H1 (cell line): ENCODE measurements around the gene EGFR. TPM values are rescaled to one million over a fixed set of nuclear protein-coding genes. Genes with fewer than 3 reads are reported as not detected.

ENCODE experiments used
- CTCF ChIA-PET: fragments of 300-600 bp; sonication (Branson Sonifier 250); formaldehyde crosslinking; loops from one replicate; lab custom pipeline; 2021; ENCODE audit not compliant: partially characterized antibody; lab: Charles Lee
- POLR2A ChIA-PET: fragments of 300-600 bp; sonication (Branson Sonifier 250); formaldehyde crosslinking; loops from one replicate; lab custom pipeline; 2021; ENCODE audit warnings: inconsistent platforms; ENCODE audit not compliant: partially characterized antibody; lab: Charles Lee
- DNase-seq, 2 experiments: peaks; one replicate each; pipeline versions ENCODE4 v3.0.0 to v3.0.0-alpha.2; 2010 to 2022; ENCODE audit warnings: low spot score in 2 of 2, low read depth in 1 of 2, mixed read lengths in 1 of 2
- FAIRE-seq: peaks from 2 replicates; lab custom pipeline; 2011; peaks lifted over from hg19 to GRCh38; lab: Jason Lieb, UNC
- H2AFZ ChIP-seq: 2 replicates; pipeline ENCODE4 v1.8.1; 2012; ENCODE audit warnings: low read length, inconsistent platforms
- H2AK5ac ChIP-seq: 2 replicates; pipeline ENCODE4 v1.6.1; 2013; ENCODE audit warnings: low read depth, low read length
- H2BK120ac ChIP-seq: replicated peaks from 2 replicates; pipeline ENCODE3; 2013; ENCODE audit warnings: low read depth, low read length, inconsistent platforms
- H2BK12ac ChIP-seq: 2 replicates; pipeline ENCODE4 v1.6.1; 2013; ENCODE audit warnings: low read depth, low read length
- H2BK15ac ChIP-seq: 2 replicates; pipeline ENCODE4 v1.6.1; 2013; ENCODE audit warnings: low read length
- H2BK20ac ChIP-seq: 2 replicates; pipeline ENCODE4 v1.6.1; 2013; ENCODE audit warnings: low read length
- H2BK5ac ChIP-seq: 2 replicates; pipeline ENCODE4 v1.6.1; 2013; ENCODE audit warnings: low read depth, low read length
- H3K14ac ChIP-seq: 2 replicates; pipeline ENCODE4 v1.6.1; 2013; ENCODE audit warnings: inconsistent platforms; ENCODE audit not compliant: insufficient read length
- H3K18ac ChIP-seq: 2 replicates; pipeline ENCODE4 v1.6.1; 2013; ENCODE audit warnings: low read length; ENCODE audit errors: extremely low read depth
- H3K23ac ChIP-seq: 2 replicates; pipeline ENCODE4 v1.6.1; 2013; ENCODE audit warnings: inconsistent platforms; ENCODE audit not compliant: insufficient read length
- H3K23me2 ChIP-seq: 2 replicates; pipeline ENCODE4 v1.6.1; 2013; ENCODE audit warnings: low read depth, low read length
- H3K27ac ChIP-seq: 2 replicates; pipeline ENCODE4 v1.6.1; 2011; ENCODE audit warnings: low read depth, low read length, inconsistent platforms
- H3K27me3 ChIP-seq, 4 experiments: replicated peaks in 1 of 4; 1 replicate in 1 of 4; 2 replicates in 3 of 4; pipeline versions ENCODE4 v1.6.1 to v1.8.1; 2011 to 2013; ENCODE audit warnings: low read length in 3 of 4, mild to moderate bottlenecking in 3 of 4, inconsistent platforms in 2 of 4, mixed read lengths in 2 of 4, moderate library complexity in 1 of 4; ENCODE audit not compliant: control insufficient read depth in 3 of 4, insufficient read depth in 3 of 4; ENCODE audit errors: extremely low read depth in 1 of 4
- H3K36me3 ChIP-seq, 4 experiments: 2 replicates each; pipeline versions ENCODE4 v1.6.1 to v1.8.1; 2011 to 2013; ENCODE audit warnings: mild to moderate bottlenecking in 4 of 4, low read length in 3 of 4, moderate library complexity in 2 of 4, control low read depth in 1 of 4, inconsistent platforms in 1 of 4; ENCODE audit not compliant: insufficient read depth in 4 of 4, control insufficient read depth in 2 of 4
- H3K4ac ChIP-seq: replicated peaks from 2 replicates; pipeline ENCODE3; 2013; ENCODE audit warnings: low read length, low read depth, mixed read lengths, inconsistent platforms; ENCODE audit not compliant: insufficient read length
- H3K4me1 ChIP-seq, 4 experiments: replicated peaks in 1 of 4; 1 replicate in 1 of 4; 2 replicates in 3 of 4; pipeline versions ENCODE4 v1.6.1 to v1.8.1; 2011 to 2013; ENCODE audit warnings: low read length in 3 of 4, inconsistent platforms in 2 of 4, mixed read lengths in 1 of 4; ENCODE audit not compliant: insufficient read depth in 4 of 4, control insufficient read depth in 3 of 4
- H3K4me2 ChIP-seq, 2 experiments: 2 replicates each; pipeline versions ENCODE4 v1.6.1 to v1.8.1; 2011 to 2013; ENCODE audit warnings: low read depth in 2 of 2, low read length in 2 of 2, control low read depth in 1 of 2, inconsistent platforms in 1 of 2, mild to moderate bottlenecking in 1 of 2; ENCODE audit not compliant: insufficient read depth in 1 of 2
- H3K4me3 ChIP-seq, 4 experiments: fragments of 200-600, 300-600 bp in 1 of 4; sonication (generic), shearing (Covaris generic), sonication (Bioruptor Twin) in 1 of 4; 2 replicates each; pipeline versions ENCODE4 v1.5.1 to v1.8.1; 2011 to 2016; ENCODE audit warnings: low read length in 4 of 4, low read depth in 3 of 4, control low read depth in 2 of 4, inconsistent platforms in 2 of 4, mild to moderate bottlenecking in 2 of 4, mixed read lengths in 1 of 4, moderate library complexity in 1 of 4; ENCODE audit not compliant: insufficient read depth in 2 of 4; ENCODE audit errors: extremely low read depth in 1 of 4
- H3K56ac ChIP-seq: replicated peaks from 2 replicates; pipeline ENCODE3; 2013; ENCODE audit warnings: low read depth, mild to moderate bottlenecking, mixed read lengths, low read length, inconsistent platforms; ENCODE audit not compliant: insufficient read length
- H3K79me1 ChIP-seq: 2 replicates; pipeline ENCODE4 v1.6.1; 2013; ENCODE audit warnings: low read depth, low read length, control low read depth
- H3K79me2 ChIP-seq, 2 experiments: 2 replicates each; pipeline versions ENCODE4 v1.6.1 to v1.8.1; 2012 to 2013; ENCODE audit warnings: low read length in 2 of 2, mild to moderate bottlenecking in 2 of 2, inconsistent platforms in 1 of 2; ENCODE audit not compliant: insufficient read depth in 2 of 2, control insufficient read depth in 1 of 2
- H3K9ac ChIP-seq, 4 experiments: replicated peaks in 1 of 4; 1 replicate in 1 of 4; 2 replicates in 3 of 4; pipeline versions ENCODE4 v1.6.1 to v1.8.1; 2011 to 2013; ENCODE audit warnings: low read depth in 3 of 4, low read length in 3 of 4, control low read depth in 2 of 4, mild to moderate bottlenecking in 2 of 4, moderate library complexity in 2 of 4, inconsistent platforms in 1 of 4; ENCODE audit errors: extremely low read depth in 1 of 4
- H3K9me3 ChIP-seq, 2 experiments: 2 replicates each; pipeline versions ENCODE4 v1.6.1 to v1.8.1; 2012 to 2013; ENCODE audit warnings: mild to moderate bottlenecking in 2 of 2, moderate library complexity in 2 of 2, control low read depth in 1 of 2, inconsistent platforms in 1 of 2, low read depth in 1 of 2, low read length in 1 of 2, mixed read lengths in 1 of 2; ENCODE audit not compliant: insufficient read depth in 2 of 2
- H4K20me1 ChIP-seq, 2 experiments: replicated peaks in 1 of 2; 2 replicates each; pipeline versions ENCODE3 to v1.8.1; 2011 to 2013; ENCODE audit warnings: inconsistent platforms in 2 of 2, low read length in 2 of 2, mild to moderate bottlenecking in 1 of 2; ENCODE audit not compliant: insufficient read depth in 2 of 2, control insufficient read depth in 1 of 2
- H4K5ac ChIP-seq: 2 replicates; pipeline ENCODE4 v1.6.1; 2013; ENCODE audit warnings: low read length, low read depth, mixed read lengths, inconsistent platforms; ENCODE audit not compliant: insufficient read length
- H4K8ac ChIP-seq: 2 replicates; pipeline ENCODE4 v1.8.0; 2013; ENCODE audit warnings: mild to moderate bottlenecking, moderate library complexity, low read length, inconsistent platforms; ENCODE audit not compliant: insufficient read depth; ENCODE audit errors: extremely low read depth
- H4K91ac ChIP-seq: replicated peaks from 2 replicates; pipeline ENCODE3; 2013; ENCODE audit warnings: low read length, mixed read lengths, inconsistent platforms; ENCODE audit not compliant: insufficient read length
- ATF3 ChIP-seq: IDR thresholded peaks from 2 replicates; pipeline ENCODE4 v1.6.1; 2011; ENCODE audit warnings: low read depth, mild to moderate bottlenecking, low read length; ENCODE audit not compliant: insufficient read depth
- EGR1 ChIP-seq: IDR thresholded peaks from 2 replicates; pipeline ENCODE4 v1.6.1; 2011; ENCODE audit warnings: low read depth, low read length, borderline replicate concordance
- EZH2 ChIP-seq: fragments of 200-600 bp; sonication (generic); IDR thresholded peaks from 2 replicates; pipeline ENCODE4 v1.7.1; 2012; ENCODE audit warnings: low read depth, mild to moderate bottlenecking, moderate library complexity, low read length, inconsistent platforms; ENCODE audit not compliant: severe bottlenecking
- GTF2F1 ChIP-seq: IDR thresholded peaks from 2 replicates; pipeline ENCODE4 v1.6.1; 2012; ENCODE audit warnings: low read depth, low read length, improper control_type of control experiment, borderline replicate concordance
- HDAC6 ChIP-seq: IDR thresholded peaks from one replicate; pipeline ENCODE4 v1.7.1; 2012; ENCODE audit warnings: low read depth, mild to moderate bottlenecking, inconsistent platforms, low read length, moderate library complexity
- TEAD4 ChIP-seq: IDR thresholded peaks from 2 replicates; pipeline ENCODE4 v1.6.1; 2012; ENCODE audit warnings: low read depth, low read length, inconsistent platforms, mixed read lengths
- YY1 ChIP-seq: IDR thresholded peaks from 2 replicates; pipeline ENCODE4 v1.6.1; 2011; ENCODE audit warnings: low read depth, mild to moderate bottlenecking, low read length
- WGBS, 2 experiments: shearing (Covaris generic) in 1 of 2; methylation state at CpG; one replicate each; pipeline versions ENCODE4 v1.1.6 to v1.1.7; 2013 to 2015; ENCODE audit warnings: low lambda C conversion rate in 2 of 2, mixed read lengths in 2 of 2, inconsistent platforms in 1 of 2, low coverage in 1 of 2, missing lambda C conversion rate in 1 of 2; ENCODE audit not compliant: insufficient replicate concordance in 2 of 2, insufficient coverage in 1 of 2, insufficient read length in 1 of 2; ENCODE audit errors: extremely low coverage in 1 of 2, missing lambda C conversion rate in 1 of 2; 5-methylcytosine and 5-hydroxymethylcytosine counted together
- polyA plus RNA-seq, 7 experiments: library from polyadenylated mRNA; depleted of rRNA in 3 of 7; stranded (reverse) in 5 of 7; unstranded in 2 of 7; fragments of >200 nt in 5 of 7; fragments of 200-250 nt in 2 of 7; gene quantifications; 1 replicate in 5 of 7; 2 replicates in 1 of 7; 4 replicates in 1 of 7; pipeline versions ENCODE4 v1.2.1 to v1.2.3, GENCODE V29; 2011 to 2013; ENCODE audit warnings: missing spikeins in 2 of 7, mixed read lengths in 2 of 7
- total RNA-seq: library from RNA; stranded (reverse); fragmentation: NEBNext Ultra II Directional; extraction: Animal tissue kit (Norgen Biotek cat#: 25700); gene quantifications from 2 replicates; pipeline ENCODE4 v1.2.1, GENCODE V29; 2021

The EGFR gene
- total and polyA plus RNA-seq, 2 of the 8 experiments (the other 6 are each of a cell fraction or from before 2014, with no cell fraction given), result 1.9 to 5.8 TPM

GRCh38 chr7:55023841-55024505, 5.2 kb downstream of the EGFR start:
- DNase-seq, result no peak
- Histone ChIP-seq H4K91ac (no peak overlapping the region), H3K23me2 (peaks cover 7% of the 10 kb centered on the region; the same call in 1 of the 2 replicates), H2BK5ac (no peak overlapping the region)
- FAIRE-seq, result no peak
- no peak for TF ChIP-seq TEAD4
- TF ChIP-seq EGR1, result no peak
- TF ChIP-seq YY1, result no peak
- TF ChIP-seq ATF3, result no peak
- TF ChIP-seq EZH2, result no peak
- TF ChIP-seq HDAC6, result no peak
- TF ChIP-seq GTF2F1, result no peak
- TF ChIP-seq, all 59 proteins: peak for 0
- Histone ChIP-seq H3K9ac (no peak overlapping the region), H2AFZ (no peak overlapping the region), H2BK15ac (no peak overlapping the region), H3K4me2 (no peak overlapping the region), H4K20me1 (no peaks in the 10 kb centered on the region), H3K36me3 (no peaks in the 10 kb centered on the region), H3K79me1 (no peaks in the 10 kb centered on the region; the same call in 1 of the 2 replicates), H3K56ac (no peak overlapping the region), H3K79me2 (no peaks in the 10 kb centered on the region), H3K14ac (no peak overlapping the region), H4K8ac (no peak overlapping the region), H4K5ac (no peak overlapping the region), H2AK5ac (no peak overlapping the region), H3K9me3 (no peaks in the 10 kb centered on the region), H2BK20ac (no peak overlapping the region), H3K27me3 (peaks cover 5 to 29% (median 20%) of the 10 kb centered on the region in 4 experiments; a peak in 6 of 7 replicates), H2BK120ac (no peak overlapping the region), H3K4ac (no peak overlapping the region), H3K18ac (no peak overlapping the region), H3K23ac (no peak overlapping the region), H3K27ac (no peak overlapping the region), H3K4me1 (peaks cover 0 to 3% (median 1%) of the 10 kb centered on the region in 4 experiments; a peak in 2 of 7 replicates), H2BK12ac (no peak overlapping the region), H3K4me3 (no peak overlapping the region)
- ChIA-PET CTCF (interaction anchor here (1.6 to 2.1 kb wide), 2 partner anchors 12 to 231 kb away, joined by 3 to 7 read pairs; no protein-coding TSS in a partner anchor), POLR2A (no interaction called here)
- 90% methylated on average over 4 of the region's 4 CpGs; no CpG with 5 or more reads in 1 of the 2 experiments for WGBS, 2 experiments
